HFFc6 (cell line): ENCODE data around the gene CCL25. TPM values are rescaled to one million over a fixed set of nuclear protein-coding genes. Genes with fewer than 3 reads are reported as not detected.

Experiments
- DNase-seq: peaks from one replicate; pipeline ENCODE4 v3.0.0-alpha.2; 2018
- H3K27ac Mint-ChIP-seq: 2 replicates; pipeline ENCODE4 v1.8.0; 2020; ENCODE audit warnings: mild to moderate bottlenecking, mixed read lengths
- H3K27me3 Mint-ChIP-seq: 2 replicates; pipeline ENCODE4 v1.8.0; 2021; ENCODE audit warnings: mild to moderate bottlenecking, moderate library complexity, mixed read lengths; ENCODE audit not compliant: insufficient read depth
- H3K36me3 Mint-ChIP-seq: 2 replicates; pipeline ENCODE4 v1.8.0; 2021; ENCODE audit warnings: low read depth, mixed read lengths
- H3K4me1 Mint-ChIP-seq: 2 replicates; pipeline ENCODE4 v1.8.0; 2020; ENCODE audit warnings: low read depth, mixed read lengths
- H3K4me3 Mint-ChIP-seq: 2 replicates; pipeline ENCODE4 v1.8.0; 2020; ENCODE audit warnings: mild to moderate bottlenecking, moderate library complexity, mixed read lengths
- H3K9me3 Mint-ChIP-seq: 2 replicates; pipeline ENCODE4 v1.8.0; 2020; ENCODE audit warnings: mild to moderate bottlenecking, mixed read lengths
- CTCF ChIP-seq: fragments of 200-600 bp; sonication (generic); IDR thresholded peaks from 2 replicates; pipeline ENCODE4 v1.5.0; 2021; ENCODE audit warnings: antibody characterized with exemption, mild to moderate bottlenecking
- total RNA-seq, 6 experiments: library from RNA; stranded (reverse); fragmentation: NEBNext Ultra II Directional; extraction: Animal tissue kit (Norgen Biotek cat#: 25700); gene quantifications; 2 replicates in 1 of 6; 3 replicates in 5 of 6; pipeline ENCODE4 v1.2.3, GENCODE V29; 2021

Gene CCL25
- total RNA-seq, 6 experiments from 2014 or later, result not detected

GRCh38 chr19:8046569-8047165 is 5.9 kb upstream of the CCL25 start:
- H3K4me3 Mint-ChIP-seq, result no peak overlapping the region
- no peaks in the 10 kb centered on the region for H3K9me3 Mint-ChIP-seq
- peaks cover 9% of the 10 kb centered on the region for H3K27me3 Mint-ChIP-seq
- TF ChIP-seq CTCF, result no peak
- DNase-seq, result no peak
- no peaks in the 10 kb centered on the region for H3K4me1 Mint-ChIP-seq
- no peaks in the 10 kb centered on the region for H3K36me3 Mint-ChIP-seq
- no peak overlapping the region for H3K27ac Mint-ChIP-seq

DNA sequence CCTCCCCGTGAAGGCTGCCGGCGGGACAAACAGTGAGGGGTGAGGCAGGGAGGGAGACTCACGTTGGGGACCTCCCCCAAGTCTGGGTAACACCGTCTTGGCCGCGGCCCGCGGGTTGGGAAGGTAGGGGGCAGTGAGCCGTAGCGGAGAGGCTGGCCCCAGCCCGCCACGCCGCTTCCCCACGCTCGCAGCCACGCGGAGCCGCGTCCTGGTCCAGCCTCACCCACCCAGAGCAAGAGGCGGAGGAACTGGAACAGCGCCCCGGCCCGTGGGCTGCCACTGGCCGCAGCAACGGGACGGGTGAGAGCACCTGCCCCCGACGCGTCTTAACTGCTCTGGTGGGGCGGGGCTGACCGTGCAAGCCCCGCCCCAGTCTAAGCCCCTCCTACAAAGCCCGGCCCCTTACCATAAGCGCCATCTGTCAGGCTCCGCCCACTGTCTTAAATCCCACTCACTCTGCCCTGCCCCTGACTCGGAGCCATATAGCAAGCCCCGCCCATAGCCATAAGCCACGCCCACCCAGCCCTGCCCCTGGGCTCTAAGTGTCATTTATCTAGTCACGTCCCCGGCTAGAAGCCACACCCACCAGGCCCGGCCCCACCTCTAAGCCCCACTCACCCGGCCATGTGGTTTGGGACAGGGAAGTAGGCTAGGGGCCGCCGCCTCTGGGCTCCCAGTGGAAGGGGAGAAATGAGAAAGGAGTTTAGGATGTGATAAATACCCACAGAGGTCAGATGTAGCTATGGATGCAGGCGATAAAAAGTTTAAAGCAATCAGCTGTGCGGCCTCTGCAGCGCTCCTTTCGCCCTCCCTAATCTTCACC is 2.1 kb upstream of the CCL25 start:
- no peaks in the 10 kb centered on the region for H3K9me3 Mint-ChIP-seq
- H3K27me3 Mint-ChIP-seq, result peaks cover 14% of the 10 kb centered on the region
- H3K4me1 Mint-ChIP-seq, result no peaks in the 10 kb centered on the region

GRCh38 chr19:8054169-8054568 is 1.6 kb downstream of the CCL25 start:
- H3K36me3 Mint-ChIP-seq, result no peaks in the 10 kb centered on the region
- DNase-seq, result no peak
- H3K4me3 Mint-ChIP-seq, result no peak overlapping the region
- no peaks in the 10 kb centered on the region for H3K9me3 Mint-ChIP-seq
- H3K27ac Mint-ChIP-seq, result no peak overlapping the region
- peaks cover 10% of the 10 kb centered on the region for H3K27me3 Mint-ChIP-seq
- TF ChIP-seq CTCF, result no peak
- no peaks in the 10 kb centered on the region for H3K4me1 Mint-ChIP-seq

More for the DNA sequence above, 2.1 kb upstream of the CCL25 start:
- Mint-ChIP-seq H3K36me3 (no peaks in the 10 kb centered on the region), H3K27ac (no peak overlapping the region), H3K4me3 (no peak overlapping the region)
- DNase-seq, result no peak
- no peak for TF ChIP-seq CTCF

DNA sequence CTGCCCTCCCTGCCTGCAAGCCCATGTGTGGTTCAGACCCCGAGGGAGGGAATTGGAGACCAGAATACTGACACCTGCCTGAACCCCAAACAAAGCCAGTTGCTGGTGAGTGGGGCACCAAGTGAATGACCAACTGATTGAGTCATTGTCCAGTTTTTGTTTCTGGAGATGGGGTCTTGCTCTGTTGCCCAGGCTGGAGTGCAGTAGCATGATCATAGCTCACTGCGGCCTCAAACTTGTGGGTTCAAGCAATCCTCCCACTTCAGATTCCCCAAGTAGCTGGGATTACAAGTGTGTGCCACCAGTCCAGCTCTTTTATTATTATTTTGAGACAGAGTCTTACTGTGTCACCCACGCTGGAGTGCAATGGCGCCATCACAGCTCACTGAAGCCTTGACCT is 4.0 kb downstream of the CCL25 start:
- no peak overlapping the region for H3K4me3 Mint-ChIP-seq
- H3K27ac Mint-ChIP-seq, result no peak overlapping the region
- H3K36me3 Mint-ChIP-seq, result no peaks in the 10 kb centered on the region
- TF ChIP-seq CTCF, result no peak
- no peak for DNase-seq
- no peaks in the 10 kb centered on the region for H3K9me3 Mint-ChIP-seq
- H3K27me3 Mint-ChIP-seq, result peaks cover 13% of the 10 kb centered on the region
- no peaks in the 10 kb centered on the region for H3K4me1 Mint-ChIP-seq

GRCh38 chr19:8057545-8058270 is 5.1 kb downstream of the CCL25 start:
- Mint-ChIP-seq H3K4me3 (no peak overlapping the region), H3K27me3 (peaks cover 11% of the 10 kb centered on the region), H3K4me1 (no peaks in the 10 kb centered on the region), H3K36me3 (no peaks in the 10 kb centered on the region), H3K9me3 (no peaks in the 10 kb centered on the region), H3K27ac (no peak overlapping the region)
- no peak for DNase-seq
- TF ChIP-seq CTCF, result no peak
